ENCODE results near the gene ARHGAP32.

Gene ARHGAP32

GRCh38 chr11:129209891-129210830 lies 18.0 kb upstream of the ARHGAP32 start:
- no peak for TF ChIP-seq CTCF (IDR thresholded peaks at IDR 0.05; ENCODE audit: extremely low read depth, insufficient read depth, missing control alignments)
- in situ Hi-C loops (cut with MboI; ENCODE audit: low pct_unique_long_range_greater_than_20kb, low sequenced_read_pairs, unreplicated experiment) = no loop called here
- DNase-seq (ENCODE audit: low spot score) = no peak

- in situ Hi-C loops (cut with MboI; ENCODE audit: low pct_unique_long_range_greater_than_20kb, low sequenced_read_pairs, unreplicated experiment) = no loop called here
- DNase-seq (ENCODE audit: low spot score) = no peak
- TF ChIP-seq CTCF (IDR thresholded peaks at IDR 0.05; ENCODE audit: extremely low read depth, insufficient read depth, missing control alignments) = no peak
These were observed 16.7 kb upstream of the ARHGAP32 start for GRCh38 chr11:129208863-129209262.

DNA sequence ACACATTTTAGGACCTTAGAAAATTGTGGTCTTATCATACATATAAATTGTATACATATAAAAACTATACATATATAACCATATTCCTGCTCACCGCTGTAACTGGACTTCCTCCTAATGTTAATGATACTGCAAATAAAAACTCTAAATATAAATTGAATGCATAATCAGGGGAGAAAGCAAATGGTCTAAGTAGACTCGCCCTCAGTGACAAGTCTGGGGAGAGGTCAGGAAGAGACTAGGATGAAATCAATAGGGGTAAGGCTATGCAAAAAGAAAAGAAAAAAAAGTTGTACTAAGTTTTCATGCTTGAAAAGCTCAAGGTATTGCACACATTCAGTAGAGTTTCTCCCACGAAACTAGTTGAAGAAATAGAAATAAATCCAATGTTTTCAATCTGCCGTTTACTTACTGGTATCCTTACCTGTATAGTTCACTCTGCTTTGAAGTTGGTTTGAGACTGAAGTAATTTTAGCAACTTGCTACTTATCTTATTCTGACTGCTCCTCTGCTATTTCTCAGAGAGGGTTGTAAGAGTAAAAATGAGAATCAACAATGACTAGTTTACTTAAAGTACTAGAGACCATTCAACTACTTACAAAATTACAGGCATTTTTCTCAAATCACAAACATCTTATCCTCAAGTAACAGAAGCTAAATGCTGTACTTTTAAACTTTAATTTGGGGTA lies 12.2 kb upstream of the ARHGAP32 start:
- in situ Hi-C loops (cut with MboI; ENCODE audit: low pct_unique_long_range_greater_than_20kb, low sequenced_read_pairs, unreplicated experiment) = no loop called here
- no peak for TF ChIP-seq CTCF (IDR thresholded peaks at IDR 0.05; ENCODE audit: extremely low read depth, insufficient read depth, missing control alignments)
- DNase-seq (ENCODE audit: low spot score) = no peak

GRCh38 chr11:129202646-129203045 lies 10.5 kb upstream of the ARHGAP32 start:
- in situ Hi-C loops (cut with MboI; ENCODE audit: low pct_unique_long_range_greater_than_20kb, low sequenced_read_pairs, unreplicated experiment) = no loop called here
- TF ChIP-seq CTCF (IDR thresholded peaks at IDR 0.05; ENCODE audit: extremely low read depth, insufficient read depth, missing control alignments) = no peak
- DNase-seq (ENCODE audit: low spot score) = no peak

DNA sequence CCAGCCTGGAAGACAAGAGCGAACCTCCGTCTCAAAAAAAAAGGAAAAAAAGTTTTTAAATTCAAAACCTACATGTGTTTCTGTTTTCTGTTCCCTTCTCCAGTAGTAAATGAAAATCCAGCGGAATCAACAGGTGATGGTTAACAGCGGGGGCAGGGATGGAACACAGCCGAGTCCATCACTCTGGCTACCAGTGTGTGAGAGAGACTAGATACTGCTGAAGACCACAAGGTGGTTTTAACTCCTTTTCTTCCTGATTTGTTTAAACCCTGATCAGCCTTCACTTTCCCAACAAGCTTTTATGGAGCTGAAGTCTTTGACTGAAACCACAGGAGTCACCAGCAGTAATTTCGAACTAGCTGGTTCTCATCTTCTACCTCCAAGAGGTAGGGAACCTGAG lies 3.6 kb upstream of the ARHGAP32 start:
- in situ Hi-C loops (cut with MboI; ENCODE audit: low pct_unique_long_range_greater_than_20kb, low sequenced_read_pairs, unreplicated experiment) = no loop called here
- DNase-seq (ENCODE audit: low spot score) = no peak
- TF ChIP-seq CTCF (IDR thresholded peaks at IDR 0.05; ENCODE audit: extremely low read depth, insufficient read depth, missing control alignments) = no peak

GRCh38 chr11:129191649-129192048 lies 476 bp downstream of the ARHGAP32 start:
- in situ Hi-C loops (cut with MboI; ENCODE audit: low pct_unique_long_range_greater_than_20kb, low sequenced_read_pairs, unreplicated experiment) = no loop called here
- no peak for DNase-seq (ENCODE audit: low spot score)
- TF ChIP-seq CTCF (IDR thresholded peaks at IDR 0.05; ENCODE audit: extremely low read depth, insufficient read depth, missing control alignments) = no peak
